ENCODE results near the gene FKBP8. TPM values are rescaled to one million over a fixed set of nuclear protein-coding genes. Genes with fewer than 3 reads are reported as not detected.

Gene FKBP8
- total and polyA plus RNA-seq, 2 of the 4 experiments (the other 2 are of a cell fraction), result 153 to 289 TPM

GRCh38 chr19:18557411-18558201 is 14.2 kb upstream of the FKBP8 start, which contains the start of gene KXD1:
KXD1 (plus strand) TSS chr19:18557870; CDS start chr19:18562057, 4,187 bp downstream.
- in situ Hi-C loops (cut with MboI; ENCODE audit: low sequenced_read_pairs), result no loop called here
- peak; percentile 100 for ATAC-seq (ENCODE audit: low read depth)

More at GRCh38 chr19:18557411-18558201, 14.2 kb upstream of the FKBP8 start, which contains the start of gene KXD1:
- Histone ChIP-seq H3K4me2 (ENCODE audit: low read depth, low read length) (peak within 1 kb of the TSS; percentile 80), H2BK120ac (ENCODE audit: low read depth, low read length) (peak within 1 kb of the TSS; percentile 29; the same call in 1 of the 2 replicates), H4K20me1 (ENCODE audit: insufficient read depth, low read length) (no peaks in the 10 kb centered on the region), H3K18ac (ENCODE audit: low read depth, low read length) (peak within 1 kb of the TSS; percentile 41), H2BK5ac (ENCODE audit: low read depth, low read length, poor library complexity, severe bottlenecking) (peak within 1 kb of the TSS; percentile 69), H3K27me3 (ENCODE audit: control insufficient read depth, insufficient read depth, low read length) (no peaks in the 10 kb centered on the region), H2AK5ac (ENCODE audit: low read depth, low read length) (peak within 1 kb of the TSS; percentile 90), H3K79me1 (ENCODE audit: low read depth in 1 of 2, low read length in 2 of 2) (peaks cover 14 to 39% of the 10 kb centered on the region in 2 experiments), H2BK15ac (ENCODE audit: low read depth, low read length) (no peak within 1 kb of the TSS), H3K4me3 (ENCODE audit: insufficient read depth, low read depth, low read length) (peak within 1 kb of the TSS; percentile 76), H3K14ac (replicated peaks; ENCODE audit: low read depth, low read length) (peak within 1 kb of the TSS; percentile 92), H3K36me3 (ENCODE audit: control insufficient read depth, insufficient read depth, low read length) (peaks cover 10% of the 10 kb centered on the region), H3K4ac (ENCODE audit: low read depth, low read length) (peak within 1 kb of the TSS; percentile 96), H3K9me3 (ENCODE audit: control insufficient read depth, insufficient read depth, low read length) (no peaks in the 10 kb centered on the region), H4K8ac (ENCODE audit: low read depth in 2 of 2, low read length in 2 of 2) (peak within 1 kb of the TSS; percentile 85 to 99), H3K27ac (ENCODE audit: insufficient read depth, low read length) (peak within 1 kb of the TSS; percentile 65), H2AFZ (replicated peaks; ENCODE audit: low read length, poor library complexity) (peak within 1 kb of the TSS; percentile 96), H4K91ac (ENCODE audit: insufficient read depth, low read depth, low read length) (peak within 1 kb of the TSS; percentile 88), H3K9ac (ENCODE audit: low read depth, low read length) (peak within 1 kb of the TSS; percentile 81), H3K23ac (ENCODE audit: low read depth, low read length) (peak within 1 kb of the TSS; percentile 90), H2AK9ac (replicated peaks; ENCODE audit: low read depth, low read length, poor library complexity) (peak within 1 kb of the TSS; percentile 100), H3K9me1 (ENCODE audit: insufficient read depth, low read length) (0 out of 2 replicates have a peak, but pooled peaks cover 2% of the 10 kb centered on the region), H3K56ac (ENCODE audit: extremely low read depth, insufficient read depth, low read length) (peak within 1 kb of the TSS; percentile 83), H2BK20ac (ENCODE audit: low read depth, low read length) (no peak within 1 kb of the TSS), H3K4me1 (ENCODE audit: control insufficient read depth, insufficient read depth, low read length) (0 out of 2 replicates have a peak, but pooled peaks cover 2% of the 10 kb centered on the region), H4K5ac (ENCODE audit: low read depth, low read length) (peak within 1 kb of the TSS; percentile 94)
- DNase-seq, result peak; percentile 99
- peak; percentile 60 for TF ChIP-seq BHLHE40 (IDR thresholded peaks at IDR 0.05; ENCODE audit: low read depth, low read length)
- no peak for TF ChIP-seq RAD21 (IDR thresholded peaks at IDR 0.05; ENCODE audit: low read length)
- TF ChIP-seq CHD1 (IDR thresholded peaks at IDR 0.05; ENCODE audit: low read depth, low read length), result no peak
- TF ChIP-seq MAFK (IDR thresholded peaks at IDR 0.05; ENCODE audit: low read depth, low read length), result no peak
- TF ChIP-seq POLR2A (IDR thresholded peaks at IDR 0.05; ENCODE audit: low read depth, low read length), result peak; percentile 72
- peak; percentile 20; the same call in 1 of the 2 replicates for TF ChIP-seq USF2 (IDR thresholded peaks at IDR 0.05; ENCODE audit: low read depth, low read length)
- peak; percentile 100 for TF ChIP-seq RCOR1 (IDR thresholded peaks at IDR 0.05; ENCODE audit: insufficient replicate concordance, low read length)
- TF ChIP-seq CEBPB (IDR thresholded peaks at IDR 0.05; ENCODE audit: low read depth, low read length), result peak; percentile 29
- TF ChIP-seq CTCF (conservative IDR thresholded peaks at IDR 0.05; ENCODE audit: low read depth, low read length), result no peak
- no peak for TF ChIP-seq ELK1 (IDR thresholded peaks at IDR 0.05; ENCODE audit: borderline replicate concordance, low read depth, low read length)
- TF ChIP-seq MXI1 (IDR thresholded peaks at IDR 0.05; ENCODE audit: borderline replicate concordance, low read depth, low read length), result peak; percentile 80; the same call in 1 of the 2 replicates
- peak; percentile 21; the same call in 1 of the 2 replicates for TF ChIP-seq RFX5 (IDR thresholded peaks at IDR 0.05; ENCODE audit: low read depth, low read length)
- TF ChIP-seq MAZ (IDR thresholded peaks at IDR 0.05; ENCODE audit: borderline replicate concordance, low read depth, low read length), result peak; percentile 79; the same call in 1 of the 2 replicates
- ChIA-PET POLR2A (ENCODE audit: unreplicated experiment) (interaction anchor here (0.7 to 1.0 kb wide), 2 partner anchors 91 to 385 kb away, joined by 3 to 16 read pairs; no protein-coding TSS in a partner anchor), CTCF (interaction anchor here (0.5 to 1.1 kb wide), 3 partner anchors 31 to 38 kb away, joined by 3 to 4 read pairs (median 3); partner anchors contain the start of gene REX1BD)
- WGBS, 2 experiments (ENCODE audit: extremely low coverage in 2 of 2, insufficient read length in 1 of 2), result 0% methylated on average over 33 of the region's 58 CpGs; no CpG with 5 or more reads in 1 of the 2 experiments
- dilution Hi-C loops (cut with HindIII; ENCODE audit: low sequenced_read_pairs, unreplicated experiment), result no loop called here
- intact Hi-C loops (cut with micrococcal nuclease), result loop anchor here (1.0 to 5.0 kb wide), 2 partner anchors 35 to 105 kb away; partner anchors contain the start of gene ELL
- no TSS peak for BruUV-seq (replicated peaks)

All from IMR-90 (cell line).